Astrocyte of the spinal cord (primary cell): ENCODE results near the gene CRYGB.
"Not testable (repeated sequence)": the region's sequence is repeated elsewhere in the genome, so short reads cannot be mapped to it uniquely, and the experiment has no call there.

Experiments
- DNase-seq: peaks from one replicate; pipeline ENCODE4 v3.0.0; 2011; ENCODE audit warnings: low read depth, low spot score
- H3K4me3 ChIP-seq: 2 replicates; pipeline ENCODE4 v1.5.1; 2011; ENCODE audit warnings: low read depth, mild to moderate bottlenecking, low read length, moderate library complexity
- in situ Hi-C: cut with HindIII; loops from 2 replicates; pipeline ENCODE4 v1.10.0; 2017; ENCODE audit warnings: low sequenced_read_pairs
- TF ChIP-seq, protein P1 (sequence below): IDR thresholded peaks from 2 replicates; pipeline ENCODE4 v1.5.1; 2012; ENCODE audit warnings: low read depth, mild to moderate bottlenecking, low read length, inconsistent platforms

The CRYGB gene

DNA sequence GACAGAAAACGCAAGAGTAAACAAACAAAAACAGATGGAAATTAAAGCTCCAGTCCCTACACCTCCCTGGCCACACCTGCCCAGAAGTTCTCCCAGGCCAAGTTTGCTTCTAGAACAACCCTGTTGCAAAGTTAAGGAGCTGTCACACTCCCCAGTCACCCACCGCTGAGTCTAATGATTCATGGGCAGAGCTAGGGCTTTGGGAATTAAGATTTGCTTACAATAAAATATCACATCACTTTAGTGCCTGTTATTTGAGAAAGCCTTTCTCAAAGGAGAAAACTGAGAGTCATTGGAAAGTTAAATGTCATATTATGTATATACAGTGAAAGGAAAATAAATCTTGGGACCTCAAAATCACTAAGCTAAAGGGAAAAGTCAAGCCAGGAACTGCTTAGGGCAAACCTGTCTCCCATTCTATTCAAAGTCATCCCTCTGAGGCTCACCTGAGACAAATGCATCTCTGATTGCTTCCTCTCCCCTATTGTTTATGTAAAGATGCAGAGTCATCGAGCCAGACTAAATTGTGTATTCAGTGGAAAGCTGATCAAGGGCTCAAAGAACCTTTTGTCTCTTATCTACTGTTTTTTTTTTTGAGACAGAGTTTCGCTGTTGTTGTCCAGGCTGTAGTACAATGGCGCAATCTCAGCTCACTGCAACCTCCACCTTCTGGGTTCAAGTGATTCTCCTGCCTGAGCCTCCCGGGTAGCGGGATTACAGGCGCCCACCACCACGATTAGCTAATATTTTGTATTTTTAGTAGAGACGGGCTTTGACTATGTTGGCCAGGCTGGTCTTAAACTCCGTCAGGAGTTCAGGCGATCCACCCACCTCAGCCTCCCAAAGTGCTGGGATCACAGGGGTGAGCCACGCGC lies 2.8 kb downstream of the CRYGB start:
- no peak for DNase-seq
- in situ Hi-C loops, result no loop called here
- TF ChIP-seq, protein P1, sequence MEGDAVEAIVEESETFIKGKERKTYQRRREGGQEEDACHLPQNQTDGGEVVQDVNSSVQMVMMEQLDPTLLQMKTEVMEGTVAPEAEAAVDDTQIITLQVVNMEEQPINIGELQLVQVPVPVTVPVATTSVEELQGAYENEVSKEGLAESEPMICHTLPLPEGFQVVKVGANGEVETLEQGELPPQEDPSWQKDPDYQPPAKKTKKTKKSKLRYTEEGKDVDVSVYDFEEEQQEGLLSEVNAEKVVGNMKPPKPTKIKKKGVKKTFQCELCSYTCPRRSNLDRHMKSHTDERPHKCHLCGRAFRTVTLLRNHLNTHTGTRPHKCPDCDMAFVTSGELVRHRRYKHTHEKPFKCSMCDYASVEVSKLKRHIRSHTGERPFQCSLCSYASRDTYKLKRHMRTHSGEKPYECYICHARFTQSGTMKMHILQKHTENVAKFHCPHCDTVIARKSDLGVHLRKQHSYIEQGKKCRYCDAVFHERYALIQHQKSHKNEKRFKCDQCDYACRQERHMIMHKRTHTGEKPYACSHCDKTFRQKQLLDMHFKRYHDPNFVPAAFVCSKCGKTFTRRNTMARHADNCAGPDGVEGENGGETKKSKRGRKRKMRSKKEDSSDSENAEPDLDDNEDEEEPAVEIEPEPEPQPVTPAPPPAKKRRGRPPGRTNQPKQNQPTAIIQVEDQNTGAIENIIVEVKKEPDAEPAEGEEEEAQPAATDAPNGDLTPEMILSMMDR, result no peak

DNA sequence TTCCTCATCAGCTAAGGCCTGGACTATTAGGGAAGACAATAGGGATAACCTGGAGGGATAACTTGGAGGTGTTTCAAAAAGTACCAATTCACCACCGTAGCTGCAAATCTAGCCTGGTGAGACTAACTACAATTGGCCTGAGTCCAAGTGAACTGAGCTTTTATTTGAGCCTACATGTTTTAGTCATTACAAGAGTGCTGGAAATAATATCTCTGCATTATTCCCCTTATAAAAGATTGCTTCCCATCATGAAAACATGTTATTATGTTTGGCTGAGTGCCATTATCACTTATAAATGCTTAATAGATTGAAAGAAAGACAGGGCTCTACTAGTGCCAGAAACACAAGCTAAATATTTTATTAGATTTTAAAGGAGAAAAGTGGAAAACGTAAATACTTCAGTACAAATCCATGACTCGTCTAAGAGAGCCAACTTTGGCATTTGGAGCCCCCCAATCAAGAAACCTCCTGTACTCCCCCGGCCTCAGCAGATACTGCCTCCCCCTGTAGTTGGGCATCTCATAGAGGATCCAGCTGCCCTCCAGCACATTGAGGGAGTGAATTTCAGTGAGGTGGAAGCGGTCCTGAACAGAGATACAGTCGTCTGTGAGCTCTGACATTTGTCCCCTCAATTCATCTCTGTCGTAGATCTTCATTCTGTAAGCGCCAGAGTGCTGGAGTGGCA lies 3.6 kb downstream of the CRYGB start:
- no peak overlapping the region for H3K4me3 ChIP-seq
- in situ Hi-C loops, result no loop called here
- TF ChIP-seq, protein P1, result no peak
- DNase-seq, result peak; percentile 14

More for the DNA sequence above, 2.8 kb downstream of the CRYGB start:
- H3K4me3 ChIP-seq, result no peak overlapping the region

DNA sequence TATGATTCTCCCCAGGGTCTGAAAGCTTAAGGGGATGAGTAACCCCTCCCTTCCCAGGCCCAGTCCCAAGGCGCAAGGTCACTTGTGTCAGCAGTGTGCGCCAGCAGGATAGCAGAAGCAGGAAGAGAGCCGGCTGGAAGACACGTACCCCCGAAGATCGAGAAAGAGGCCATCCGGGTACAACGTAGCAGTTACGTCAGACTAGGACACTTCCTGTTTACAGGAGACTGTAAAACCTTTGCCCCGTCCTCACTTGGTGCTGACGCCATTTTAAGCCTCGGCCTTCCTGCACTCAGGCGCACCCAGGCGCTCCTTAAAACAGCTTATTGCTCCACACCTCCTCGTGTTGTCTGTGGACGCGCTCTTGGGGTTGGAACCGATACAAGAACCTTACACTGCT lies 6.5 kb downstream of the CRYGB start:
- TF ChIP-seq, protein P1, result no peak
- H3K4me3 ChIP-seq, result no peak overlapping the region
- no peak for DNase-seq
- in situ Hi-C loops, result no loop called here

DNA sequence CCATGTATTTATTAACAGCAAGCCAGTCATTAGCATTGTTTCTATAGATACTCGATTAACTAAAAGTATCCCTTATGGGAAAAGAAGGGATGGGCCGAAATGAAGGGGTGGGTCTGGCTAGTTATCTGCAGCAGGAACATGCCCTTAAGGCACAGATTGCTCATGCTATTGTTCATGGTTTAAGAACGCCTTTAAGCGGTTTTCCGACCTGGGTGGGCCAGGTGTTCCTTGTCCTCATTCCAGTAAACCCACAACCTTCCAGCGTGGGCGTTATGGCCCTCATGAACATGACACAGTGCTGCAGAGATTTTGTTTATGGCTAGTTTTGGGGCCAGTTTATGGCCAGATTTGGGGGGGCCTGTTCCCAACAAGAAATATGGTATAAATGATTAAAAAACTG lies 7.6 kb downstream of the CRYGB start:
- DNase-seq, H3K4me3 ChIP-seq, in situ Hi-C loops: not testable (repeated sequence)

DNA sequence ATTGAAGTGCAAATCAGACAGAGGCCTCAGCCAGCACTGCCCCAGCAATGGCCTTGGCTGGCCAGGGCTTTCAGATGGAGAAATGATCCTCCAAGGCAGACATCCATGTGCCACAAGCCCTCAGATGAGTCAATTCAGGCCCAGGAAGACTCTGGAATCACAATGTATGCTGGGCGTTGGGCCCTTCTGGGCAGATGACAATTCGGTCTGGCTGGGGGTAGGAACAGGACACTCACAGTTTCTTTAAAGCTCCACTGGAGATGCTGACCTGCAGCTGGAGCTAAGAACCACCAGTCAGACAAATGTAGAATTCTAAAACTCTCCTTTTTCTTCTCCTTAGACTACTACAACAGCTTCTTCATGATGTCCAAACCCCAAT lies 9.3 kb downstream of the CRYGB start:
- in situ Hi-C loops, result no loop called here
- H3K4me3 ChIP-seq, result no peak overlapping the region
- DNase-seq, result no peak
- TF ChIP-seq, protein P1, result no peak

DNA sequence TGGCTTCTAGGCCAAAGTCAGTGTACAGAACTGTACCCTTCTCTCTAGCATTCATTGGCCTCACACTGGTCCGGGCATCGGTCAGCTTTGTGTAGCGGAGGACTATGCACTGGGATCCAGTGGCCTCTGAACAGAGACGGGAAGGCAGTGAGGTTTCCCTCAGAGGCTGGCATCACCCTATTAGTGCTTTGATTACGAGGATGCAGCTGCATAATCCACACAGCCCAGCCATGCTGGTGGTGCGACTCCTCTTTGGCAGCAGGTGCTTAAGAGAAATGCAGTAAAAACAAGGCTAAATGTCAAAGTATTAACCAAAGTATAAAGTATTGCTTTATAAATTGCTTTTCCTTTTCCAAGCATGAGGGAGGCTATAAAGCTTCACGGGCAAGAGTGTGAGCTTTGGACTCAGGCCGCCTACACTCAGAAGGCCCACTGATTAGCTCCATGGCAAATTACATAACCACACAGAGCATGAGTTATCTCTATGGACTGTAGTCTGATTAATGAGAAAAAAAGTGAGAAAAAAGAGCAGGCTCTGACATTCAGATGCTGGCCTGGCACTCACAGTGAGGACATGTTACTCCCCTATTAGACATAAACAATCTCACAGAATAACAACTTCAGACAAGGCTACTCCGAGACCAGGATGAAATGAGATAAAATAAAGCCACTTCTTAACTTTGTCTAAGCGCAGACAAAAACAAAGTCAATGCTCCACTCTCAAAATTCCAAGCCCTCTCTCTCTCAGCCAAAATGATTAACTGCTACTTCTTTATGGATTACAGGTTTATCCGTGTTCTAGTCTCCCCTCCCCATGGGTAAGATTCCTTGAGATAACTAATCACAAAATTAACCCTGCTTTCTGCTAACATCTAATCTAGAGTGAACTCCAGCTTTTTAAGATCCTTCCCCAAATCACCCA lies 9.9 kb downstream of the CRYGB start:
- H3K4me3 ChIP-seq, result no peak overlapping the region
- in situ Hi-C loops, result no loop called here
- TF ChIP-seq, protein P1, result no peak
- no peak for DNase-seq
